ENCODE measurements around the gene LRPPRC.

GRCh38 chr2:43977677-43978375 lies 18.0 kb downstream of the LRPPRC start:
- TF ChIP-seq POLR2A (conservative IDR thresholded peaks at IDR 0.05) (no peak), CHD4 (IDR thresholded peaks at IDR 0.05; ENCODE audit: insufficient read depth, insufficient replicate concordance, low read depth, low read length, poor library complexity, severe bottlenecking) (no peak), REST (IDR thresholded peaks at IDR 0.05; ENCODE audit: borderline replicate concordance) (no peak), REST (CRISPR knock-in tag; IDR thresholded peaks at IDR 0.05; ENCODE audit: low read depth) (no peak), SRSF7 (optimal IDR thresholded peaks at IDR 0.05; ENCODE audit: low read depth, low read length) (no peak), STAT5B (CRISPR knock-in tag; IDR thresholded peaks at IDR 0.05) (no peak)

Data from K562 (cell line).